ENCODE measurements around the gene UBASH3B. TPM values are rescaled to one million over a fixed set of nuclear protein-coding genes. Genes with fewer than 3 reads are reported as not detected.
A peak's percentile ranks its signal among the peaks of the same experiment; 100 is the strongest.

UBASH3B gene
- total and polyA plus RNA-seq, 2 of the 13 experiments (the other 11 are each of a cell fraction or from before 2014, with no cell fraction given), result 4.4 to 7.6 TPM

- TF ChIP-seq ZNF552 (CRISPR knock-in tag; IDR thresholded peaks at IDR 0.05; ENCODE audit: borderline replicate concordance) (no peak), FOXA3 (CRISPR knock-in tag; IDR thresholded peaks at IDR 0.05) (peak; percentile 86), THAP11 (CRISPR knock-in tag; IDR thresholded peaks at IDR 0.05) (peak; percentile 50), TGIF2 (CRISPR knock-in tag; IDR thresholded peaks at IDR 0.05) (no peak), TARDBP (CRISPR knock-in tag; IDR thresholded peaks at IDR 0.05) (0 out of 2 replicates have a peak, but pooled peaks have one; percentile 36), CCDC6 (CRISPR knock-in tag; IDR thresholded peaks at IDR 0.05) (no peak), MIXL1 (CRISPR knock-in tag; IDR thresholded peaks at IDR 0.05) (peak; percentile 66; the same call in 1 of the 2 replicates), CREM (IDR thresholded peaks at IDR 0.05) (peak; percentile 38; the same call in 1 of the 2 replicates), CREM (CRISPR knock-in tag; IDR thresholded peaks at IDR 0.05) (no peak), HNRNPUL1 (IDR thresholded peaks at IDR 0.05; ENCODE audit: low read depth, low read length) (0 out of 2 replicates have a peak, but pooled peaks have one; percentile 27), ERF (CRISPR knock-in tag; IDR thresholded peaks at IDR 0.05) (0 out of 2 replicates have a peak, but pooled peaks have one; percentile 27), FOSL2 (CRISPR knock-in tag; IDR thresholded peaks at IDR 0.05) (peak; percentile 93), BCL6 (CRISPR knock-in tag; IDR thresholded peaks at IDR 0.05) (peak; percentile 44; the same call in 1 of the 2 replicates), HNF1B (CRISPR knock-in tag; IDR thresholded peaks at IDR 0.05) (peak; percentile 76; the same call in 1 of the 2 replicates), HMG20A (CRISPR knock-in tag; IDR thresholded peaks at IDR 0.05; ENCODE audit: borderline replicate concordance) (peak; percentile 60; the same call in 1 of the 2 replicates)
- TF ChIP-seq, protein P1, sequence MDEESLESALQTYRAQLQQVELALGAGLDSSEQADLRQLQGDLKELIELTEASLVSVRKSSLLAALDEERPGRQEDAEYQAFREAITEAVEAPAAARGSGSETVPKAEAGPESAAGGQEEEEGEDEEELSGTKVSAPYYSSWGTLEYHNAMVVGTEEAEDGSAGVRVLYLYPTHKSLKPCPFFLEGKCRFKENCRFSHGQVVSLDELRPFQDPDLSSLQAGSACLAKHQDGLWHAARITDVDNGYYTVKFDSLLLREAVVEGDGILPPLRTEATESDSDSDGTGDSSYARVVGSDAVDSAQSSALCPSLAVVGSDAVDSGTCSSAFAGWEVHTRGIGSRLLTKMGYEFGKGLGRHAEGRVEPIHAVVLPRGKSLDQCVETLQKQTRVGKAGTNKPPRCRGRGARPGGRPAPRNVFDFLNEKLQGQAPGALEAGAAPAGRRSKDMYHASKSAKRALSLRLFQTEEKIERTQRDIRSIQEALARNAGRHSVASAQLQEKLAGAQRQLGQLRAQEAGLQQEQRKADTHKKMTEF (CRISPR knock-in tag; IDR thresholded peaks at IDR 0.05), result peak; percentile 84
- TF ChIP-seq, protein P2, sequence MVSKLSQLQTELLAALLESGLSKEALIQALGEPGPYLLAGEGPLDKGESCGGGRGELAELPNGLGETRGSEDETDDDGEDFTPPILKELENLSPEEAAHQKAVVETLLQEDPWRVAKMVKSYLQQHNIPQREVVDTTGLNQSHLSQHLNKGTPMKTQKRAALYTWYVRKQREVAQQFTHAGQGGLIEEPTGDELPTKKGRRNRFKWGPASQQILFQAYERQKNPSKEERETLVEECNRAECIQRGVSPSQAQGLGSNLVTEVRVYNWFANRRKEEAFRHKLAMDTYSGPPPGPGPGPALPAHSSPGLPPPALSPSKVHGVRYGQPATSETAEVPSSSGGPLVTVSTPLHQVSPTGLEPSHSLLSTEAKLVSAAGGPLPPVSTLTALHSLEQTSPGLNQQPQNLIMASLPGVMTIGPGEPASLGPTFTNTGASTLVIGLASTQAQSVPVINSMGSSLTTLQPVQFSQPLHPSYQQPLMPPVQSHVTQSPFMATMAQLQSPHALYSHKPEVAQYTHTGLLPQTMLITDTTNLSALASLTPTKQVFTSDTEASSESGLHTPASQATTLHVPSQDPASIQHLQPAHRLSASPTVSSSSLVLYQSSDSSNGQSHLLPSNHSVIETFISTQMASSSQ (IDR thresholded peaks at IDR 0.05; ENCODE audit: low read depth), result peak; percentile 87
- TF ChIP-seq, protein P2 (CRISPR knock-in tag; IDR thresholded peaks at IDR 0.05; ENCODE audit: borderline replicate concordance), result peak; percentile 93
- TF ChIP-seq, protein P3, sequence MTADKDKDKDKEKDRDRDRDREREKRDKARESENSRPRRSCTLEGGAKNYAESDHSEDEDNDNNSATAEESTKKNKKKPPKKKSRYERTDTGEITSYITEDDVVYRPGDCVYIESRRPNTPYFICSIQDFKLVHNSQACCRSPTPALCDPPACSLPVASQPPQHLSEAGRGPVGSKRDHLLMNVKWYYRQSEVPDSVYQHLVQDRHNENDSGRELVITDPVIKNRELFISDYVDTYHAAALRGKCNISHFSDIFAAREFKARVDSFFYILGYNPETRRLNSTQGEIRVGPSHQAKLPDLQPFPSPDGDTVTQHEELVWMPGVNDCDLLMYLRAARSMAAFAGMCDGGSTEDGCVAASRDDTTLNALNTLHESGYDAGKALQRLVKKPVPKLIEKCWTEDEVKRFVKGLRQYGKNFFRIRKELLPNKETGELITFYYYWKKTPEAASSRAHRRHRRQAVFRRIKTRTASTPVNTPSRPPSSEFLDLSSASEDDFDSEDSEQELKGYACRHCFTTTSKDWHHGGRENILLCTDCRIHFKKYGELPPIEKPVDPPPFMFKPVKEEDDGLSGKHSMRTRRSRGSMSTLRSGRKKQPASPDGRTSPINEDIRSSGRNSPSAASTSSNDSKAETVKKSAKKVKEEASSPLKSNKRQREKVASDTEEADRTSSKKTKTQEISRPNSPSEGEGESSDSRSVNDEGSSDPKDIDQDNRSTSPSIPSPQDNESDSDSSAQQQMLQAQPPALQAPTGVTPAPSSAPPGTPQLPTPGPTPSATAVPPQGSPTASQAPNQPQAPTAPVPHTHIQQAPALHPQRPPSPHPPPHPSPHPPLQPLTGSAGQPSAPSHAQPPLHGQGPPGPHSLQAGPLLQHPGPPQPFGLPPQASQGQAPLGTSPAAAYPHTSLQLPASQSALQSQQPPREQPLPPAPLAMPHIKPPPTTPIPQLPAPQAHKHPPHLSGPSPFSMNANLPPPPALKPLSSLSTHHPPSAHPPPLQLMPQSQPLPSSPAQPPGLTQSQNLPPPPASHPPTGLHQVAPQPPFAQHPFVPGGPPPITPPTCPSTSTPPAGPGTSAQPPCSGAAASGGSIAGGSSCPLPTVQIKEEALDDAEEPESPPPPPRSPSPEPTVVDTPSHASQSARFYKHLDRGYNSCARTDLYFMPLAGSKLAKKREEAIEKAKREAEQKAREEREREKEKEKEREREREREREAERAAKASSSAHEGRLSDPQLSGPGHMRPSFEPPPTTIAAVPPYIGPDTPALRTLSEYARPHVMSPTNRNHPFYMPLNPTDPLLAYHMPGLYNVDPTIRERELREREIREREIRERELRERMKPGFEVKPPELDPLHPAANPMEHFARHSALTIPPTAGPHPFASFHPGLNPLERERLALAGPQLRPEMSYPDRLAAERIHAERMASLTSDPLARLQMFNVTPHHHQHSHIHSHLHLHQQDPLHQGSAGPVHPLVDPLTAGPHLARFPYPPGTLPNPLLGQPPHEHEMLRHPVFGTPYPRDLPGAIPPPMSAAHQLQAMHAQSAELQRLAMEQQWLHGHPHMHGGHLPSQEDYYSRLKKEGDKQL (CRISPR knock-in tag; IDR thresholded peaks at IDR 0.05; ENCODE audit: low read depth), result peak; percentile 38; the same call in 1 of the 2 replicates
These were observed 13.0 kb upstream of the UBASH3B start (continued) for GRCh38 chr11:122642472-122642922.

Data from HepG2 (cell line).